ENCODE data around the gene ARHGEF6.

DNA sequence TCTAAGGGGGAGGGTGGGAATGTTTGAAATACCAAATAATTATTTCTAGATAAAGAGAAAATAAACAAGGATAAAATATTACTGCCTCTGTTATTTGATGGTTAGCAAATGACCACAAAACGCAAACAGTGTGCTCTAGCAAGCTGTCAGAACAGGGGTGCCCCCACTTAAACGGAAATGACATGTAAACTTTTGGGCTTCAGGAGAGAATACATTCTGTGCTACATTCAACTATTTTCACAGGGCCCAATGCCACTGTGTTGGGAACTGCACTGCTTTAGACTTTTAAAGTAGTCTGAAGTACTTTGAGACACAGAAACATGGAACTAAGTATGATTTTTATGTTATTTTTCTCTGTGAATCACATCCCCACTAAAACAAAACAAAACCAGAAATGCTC lies 118.6 kb downstream of the ARHGEF6 start:
- TF ChIP-seq, protein P1, sequence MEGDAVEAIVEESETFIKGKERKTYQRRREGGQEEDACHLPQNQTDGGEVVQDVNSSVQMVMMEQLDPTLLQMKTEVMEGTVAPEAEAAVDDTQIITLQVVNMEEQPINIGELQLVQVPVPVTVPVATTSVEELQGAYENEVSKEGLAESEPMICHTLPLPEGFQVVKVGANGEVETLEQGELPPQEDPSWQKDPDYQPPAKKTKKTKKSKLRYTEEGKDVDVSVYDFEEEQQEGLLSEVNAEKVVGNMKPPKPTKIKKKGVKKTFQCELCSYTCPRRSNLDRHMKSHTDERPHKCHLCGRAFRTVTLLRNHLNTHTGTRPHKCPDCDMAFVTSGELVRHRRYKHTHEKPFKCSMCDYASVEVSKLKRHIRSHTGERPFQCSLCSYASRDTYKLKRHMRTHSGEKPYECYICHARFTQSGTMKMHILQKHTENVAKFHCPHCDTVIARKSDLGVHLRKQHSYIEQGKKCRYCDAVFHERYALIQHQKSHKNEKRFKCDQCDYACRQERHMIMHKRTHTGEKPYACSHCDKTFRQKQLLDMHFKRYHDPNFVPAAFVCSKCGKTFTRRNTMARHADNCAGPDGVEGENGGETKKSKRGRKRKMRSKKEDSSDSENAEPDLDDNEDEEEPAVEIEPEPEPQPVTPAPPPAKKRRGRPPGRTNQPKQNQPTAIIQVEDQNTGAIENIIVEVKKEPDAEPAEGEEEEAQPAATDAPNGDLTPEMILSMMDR (conservative IDR thresholded peaks at IDR 0.05) = no peak
- no peak for TF ChIP-seq ZFX (IDR thresholded peaks at IDR 0.05)

All from C4-2B (cell line).